ENCODE results near the gene LRRC71.

Gene LRRC71

GRCh38 chr1:156927215-156928042 is 7.0 kb downstream of the LRRC71 start:
- ATAC-seq (peak; percentile 50), DNase-seq (peak; percentile 81)

- no peak for DNase-seq
- no peak for ATAC-seq
These were observed 7.7 kb downstream of the LRRC71 start for GRCh38 chr1:156928043-156928602.

DNA sequence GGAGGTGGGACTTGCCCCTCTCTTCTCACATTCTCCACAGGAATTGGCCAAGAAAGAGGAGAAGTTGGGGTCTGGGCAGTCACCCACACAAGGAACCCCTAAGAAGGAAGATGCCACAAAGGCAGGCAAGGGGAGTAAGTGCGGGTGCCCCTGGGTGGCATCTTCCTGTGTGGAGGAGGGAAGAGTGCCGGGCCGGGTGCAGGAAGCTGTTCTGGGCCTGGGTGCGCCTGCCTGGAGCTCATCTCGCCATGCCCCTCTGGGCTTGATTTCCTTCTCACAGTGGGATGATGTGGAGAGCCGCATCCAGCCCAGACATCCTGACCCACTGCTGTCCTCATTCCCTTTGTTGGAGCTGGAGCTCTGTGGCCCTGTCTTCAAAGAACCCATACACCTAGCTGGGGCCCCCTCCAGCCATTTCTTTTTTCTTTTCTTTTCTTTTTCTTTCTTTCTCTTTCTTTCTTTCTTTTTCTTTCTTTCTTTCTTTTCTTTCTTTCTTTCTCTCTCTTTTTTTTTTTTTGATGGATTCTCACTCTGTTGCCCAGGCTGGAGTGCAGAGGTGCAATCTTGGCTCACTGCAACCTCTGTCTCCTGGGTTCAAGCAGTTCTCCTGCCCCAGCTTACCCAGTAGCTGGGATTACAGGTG is 9.3 kb downstream of the LRRC71 start:
- no peak for DNase-seq
- ATAC-seq: no peak

DNA sequence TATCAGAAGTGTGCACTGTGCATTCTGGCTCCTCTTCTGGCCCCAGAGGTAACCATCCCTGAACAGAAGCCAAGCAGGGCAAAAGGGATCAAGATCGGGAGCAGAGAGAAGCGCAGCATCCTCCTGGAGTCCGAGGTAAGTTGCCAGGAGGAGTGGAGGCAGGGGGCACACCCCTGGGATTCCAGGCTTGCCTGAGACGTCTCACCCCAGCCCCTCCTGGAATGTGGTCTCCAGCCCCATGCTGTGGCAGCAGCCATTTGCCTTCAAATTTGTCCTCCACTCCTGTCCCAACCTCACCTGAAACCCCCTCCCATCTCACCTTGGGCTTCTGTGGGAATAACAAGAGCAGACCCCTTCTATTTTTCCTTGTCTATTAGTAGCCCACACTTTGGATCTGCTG is 10.1 kb downstream of the LRRC71 start:
- DNase-seq: no peak
- ATAC-seq: no peak

GRCh38 chr1:156931211-156931952 is 10.9 kb downstream of the LRRC71 start:
- ATAC-seq (no peak), DNase-seq (no peak)

DNA sequence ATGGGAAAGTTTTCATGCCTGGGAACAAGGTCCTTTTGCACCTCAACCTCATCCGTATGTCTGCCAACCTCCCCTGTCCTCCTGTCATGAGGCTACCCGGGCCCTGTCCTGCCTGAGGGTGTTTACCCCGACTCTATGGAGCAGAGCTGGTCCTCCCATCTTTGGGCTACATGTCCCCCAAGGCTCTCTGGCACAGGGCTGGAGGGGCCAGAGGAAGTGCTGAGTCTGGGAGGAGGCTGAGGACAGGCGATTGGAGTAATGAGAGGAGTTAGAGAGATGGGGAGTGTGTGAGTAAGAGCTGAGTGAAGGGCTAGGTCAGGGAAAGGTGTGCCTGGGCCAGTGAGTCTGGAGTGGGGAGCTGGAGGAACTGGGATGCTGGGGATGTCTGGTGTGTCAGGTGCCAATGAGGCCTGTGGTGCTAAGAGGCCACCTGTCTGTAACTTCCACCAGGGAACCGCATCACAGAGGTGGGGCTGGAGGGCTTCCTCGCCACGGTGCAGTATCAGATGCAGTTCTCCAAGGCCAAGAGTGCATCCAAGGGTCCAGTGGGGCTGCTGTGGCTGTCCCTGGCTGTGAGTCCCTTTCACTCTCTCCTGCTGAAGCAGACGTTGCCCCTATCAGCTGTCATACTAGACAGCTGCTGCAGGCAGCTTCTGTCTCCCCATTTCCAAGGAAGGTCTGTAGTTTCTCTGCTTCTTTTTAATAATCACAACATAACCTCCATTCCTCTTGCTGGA is 11.7 kb downstream of the LRRC71 start:
- no peak for DNase-seq
- ATAC-seq: no peak

DNA sequence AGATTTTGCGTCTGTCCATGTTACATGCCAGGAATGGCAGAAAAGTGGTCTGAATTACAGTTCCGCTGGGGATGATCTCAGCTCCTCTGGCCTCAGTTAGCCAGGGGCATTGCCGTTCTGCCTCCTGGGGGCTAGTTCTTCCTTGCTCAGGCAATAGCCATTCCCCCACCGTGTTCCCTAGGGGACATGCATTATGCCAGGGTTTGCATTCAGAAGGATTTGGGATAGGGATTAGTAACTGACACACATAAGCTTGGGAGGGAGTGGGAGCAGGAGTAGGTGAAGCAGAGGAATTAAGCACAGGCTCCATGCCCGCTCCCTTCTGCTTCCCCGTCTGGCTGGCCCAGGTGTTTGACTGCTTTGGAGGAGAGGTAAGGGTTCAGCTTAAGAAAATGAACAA is 12.7 kb downstream of the LRRC71 start:
- no peak for ATAC-seq
- no peak for DNase-seq

GRCh38 chr1:156935505-156936128 is 15.2 kb downstream of the LRRC71 start:
- DNase-seq (no peak), ATAC-seq (no peak)

- ATAC-seq (no peak), DNase-seq (no peak)
These were observed 15.8 kb downstream of the LRRC71 start for GRCh38 chr1:156936191-156936590.

- ATAC-seq (no peak), DNase-seq (no peak)
These were observed 16.3 kb downstream of the LRRC71 start for GRCh38 chr1:156936721-156937220.

DNA sequence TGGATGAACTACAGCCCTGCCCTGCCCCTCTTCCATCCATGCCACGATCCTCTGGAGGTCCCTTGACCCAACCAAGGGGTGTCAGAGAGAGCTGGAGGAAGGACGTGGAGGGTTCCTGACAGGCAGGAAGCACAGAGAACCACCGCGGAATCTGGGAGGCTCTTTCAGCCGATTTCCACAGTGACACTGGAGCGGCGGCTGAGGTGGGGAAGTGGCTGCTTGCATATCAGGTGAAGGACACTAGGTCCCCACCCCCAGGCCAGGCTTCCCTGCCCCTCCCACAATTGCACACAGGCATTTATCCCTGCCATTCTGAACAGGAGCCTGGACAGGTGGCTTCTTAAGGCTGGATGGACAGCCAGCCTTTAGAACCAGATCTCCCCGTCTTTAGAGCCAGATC is 17.5 kb downstream of the LRRC71 start:
- DNase-seq: no peak
- ATAC-seq: no peak

DNA sequence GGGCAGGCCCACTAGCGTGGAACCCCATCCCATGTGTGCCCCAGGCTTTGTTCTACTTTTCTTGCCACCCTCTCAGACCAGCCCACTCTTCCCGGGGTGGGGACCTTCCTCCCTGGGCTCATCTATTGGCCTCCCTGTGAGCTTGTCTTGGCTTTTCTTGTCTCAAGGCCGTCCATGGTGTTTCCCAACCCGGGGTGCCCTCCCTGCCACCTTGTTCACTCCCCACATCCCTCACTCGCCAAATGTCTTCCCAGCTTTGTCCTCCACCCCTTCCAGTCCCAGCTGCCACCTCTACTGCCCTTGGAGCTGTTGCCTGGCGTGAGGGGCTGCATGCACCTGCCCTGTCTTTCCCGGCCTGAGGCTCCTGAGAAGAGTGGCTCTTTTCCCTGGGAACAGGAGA is 18.4 kb downstream of the LRRC71 start:
- DNase-seq (no peak), ATAC-seq (no peak)

DNA sequence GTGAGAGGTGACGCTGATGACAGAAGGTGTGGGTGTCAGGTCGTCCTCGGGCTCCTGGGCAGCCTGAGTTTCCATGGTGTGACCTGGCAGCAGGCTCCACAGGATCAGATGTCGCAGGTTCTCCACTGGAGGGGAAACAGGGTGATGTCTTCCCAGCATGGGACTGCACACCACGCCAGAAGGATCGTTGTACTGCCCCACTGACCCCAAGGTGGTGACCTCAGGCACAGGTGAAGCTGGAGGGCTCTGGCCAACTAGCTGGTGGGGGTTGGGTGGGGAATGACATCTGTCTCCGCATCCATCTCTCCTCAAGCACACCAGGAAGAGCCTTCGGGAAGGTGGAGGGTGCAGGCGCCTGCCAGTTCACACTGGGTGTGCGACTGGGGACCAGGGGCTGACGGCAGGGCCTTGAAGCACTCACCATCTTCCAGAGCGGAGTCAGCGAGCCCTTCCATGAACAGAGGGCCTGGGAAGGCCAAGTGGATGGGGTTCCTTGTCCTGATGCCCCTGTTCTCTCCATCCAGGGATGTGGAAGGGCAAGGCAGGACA is 19.4 kb downstream of the LRRC71 start:
- no peak for ATAC-seq
- no peak for DNase-seq

DNA sequence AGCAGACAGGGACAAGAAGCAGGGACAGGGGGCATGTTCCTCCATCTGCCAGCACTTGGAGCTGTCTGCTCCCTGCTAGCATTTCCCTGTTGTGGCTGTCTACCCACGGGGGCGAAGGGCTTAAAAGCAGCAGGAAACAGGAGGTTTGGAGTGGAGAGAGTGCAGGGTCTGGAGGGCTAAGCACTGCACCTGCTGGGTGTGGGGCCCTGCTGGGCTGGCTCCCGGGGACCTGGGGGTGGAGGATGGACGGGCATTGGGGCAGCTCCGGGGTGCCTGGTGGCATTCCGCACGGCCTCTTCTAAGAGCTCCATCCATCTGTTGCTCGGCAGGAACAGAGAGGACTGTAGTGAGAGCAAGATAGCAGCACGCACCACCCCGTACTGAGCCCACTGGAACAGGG is 21.2 kb downstream of the LRRC71 start:
- ATAC-seq (no peak), DNase-seq (no peak)

GRCh38 chr1:156942176-156942575 is 21.7 kb downstream of the LRRC71 start:
- DNase-seq (no peak), ATAC-seq (no peak)

DNA sequence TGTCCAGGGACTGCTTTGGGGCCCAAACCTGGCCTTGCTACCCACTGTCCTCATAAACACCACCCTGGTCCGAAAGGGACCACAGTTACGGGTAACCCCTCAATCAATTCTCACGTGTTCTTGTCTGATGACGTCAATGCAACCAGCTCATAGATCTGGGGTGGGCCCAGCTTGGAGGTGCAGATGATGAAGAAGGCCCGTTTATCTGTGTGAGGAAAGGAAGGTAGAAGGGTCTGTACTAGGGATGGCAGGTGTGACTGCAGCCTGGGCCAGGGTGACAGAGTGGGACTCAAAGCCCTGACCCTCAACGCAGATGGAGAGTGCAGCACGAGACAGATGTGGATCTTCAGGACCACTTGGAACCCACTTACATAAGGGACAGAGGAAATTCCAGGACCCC is 22.1 kb downstream of the LRRC71 start:
- DNase-seq (no peak), ATAC-seq (no peak)

- ATAC-seq (no peak), DNase-seq (no peak)
These were observed 23.3 kb downstream of the LRRC71 start for GRCh38 chr1:156943756-156944155.

GRCh38 chr1:156944268-156944667 is 23.8 kb downstream of the LRRC71 start:
- DNase-seq (no peak), ATAC-seq (no peak)

- ATAC-seq: no peak
- no peak for DNase-seq
These were observed 24.4 kb downstream of the LRRC71 start for GRCh38 chr1:156944848-156945247.

- DNase-seq (no peak), ATAC-seq (no peak)
These were observed 25.6 kb downstream of the LRRC71 start for GRCh38 chr1:156945881-156946661.
